ENCODE measurements around the gene CFLAR. TPM values are rescaled to one million over a fixed set of nuclear protein-coding genes. Genes with fewer than 3 reads are reported as not detected.
"Not testable (repeated sequence)": the region's sequence is repeated elsewhere in the genome, so short reads cannot be mapped to it uniquely, and the experiment has no call there.

Gene CFLAR
- total RNA-seq, 2 donors from 2014 or later = 140 to 142 TPM

- intact Hi-C loops (cut with DNase I) = loop anchor here in 1 of 2 donors (5.0 kb wide), 1 partner anchor 35 kb away; no protein-coding TSS in a partner anchor
Observed at GRCh38 chr2:201116959-201117734, 1.2 kb downstream of the CFLAR start.

GRCh38 chr2:201117735-201118094, 1.8 kb downstream of the CFLAR start:
- intact Hi-C loops (cut with DNase I) = loop anchor here in 1 of 2 donors (5.0 kb wide), 1 partner anchor 35 kb away; no protein-coding TSS in a partner anchor
- not testable (repeated sequence) for DNase-seq (ENCODE audit: low spot score)

More at GRCh38 chr2:201116959-201117734, 1.2 kb downstream of the CFLAR start:
- peak; percentile 90 for DNase-seq (ENCODE audit: low spot score)

- DNase-seq (ENCODE audit: low spot score) = peak; percentile 96
- intact Hi-C loops (cut with DNase I) = loop anchor here in 1 of 2 donors (5.0 kb wide), 1 partner anchor 34 kb away; no protein-coding TSS in a partner anchor
Observed at GRCh38 chr2:201118121-201118960, 2.4 kb downstream of the CFLAR start.

- intact Hi-C loops (cut with DNase I) = loop anchor here in 1 of 2 donors (5.0 kb wide), 1 partner anchor 33 kb away; no protein-coding TSS in a partner anchor
- DNase-seq (ENCODE audit: low spot score) = no peak
Observed at GRCh38 chr2:201118961-201119854, 3.2 kb downstream of the CFLAR start.

- no peak for DNase-seq (ENCODE audit: low spot score)
- intact Hi-C loops (cut with DNase I) = no loop called here
Observed at GRCh38 chr2:201122276-201122675, 6.3 kb downstream of the CFLAR start.

GRCh38 chr2:201126308-201127151, 10.6 kb downstream of the CFLAR start:
- DNase-seq (ENCODE audit: low spot score) = no peak
- intact Hi-C loops (cut with DNase I) = no loop called here

- intact Hi-C loops (cut with DNase I) = no loop called here
- DNase-seq (ENCODE audit: low spot score) = no peak
Observed at GRCh38 chr2:201127152-201127511, 11.2 kb downstream of the CFLAR start.

- intact Hi-C loops (cut with DNase I) = no loop called here
Observed at GRCh38 chr2:201127570-201127969, 11.6 kb downstream of the CFLAR start.

GRCh38 chr2:201128033-201128432, 12.1 kb downstream of the CFLAR start:
- no peak for DNase-seq (ENCODE audit: low spot score)
- intact Hi-C loops (cut with DNase I) = no loop called here

More at GRCh38 chr2:201127570-201127969, 11.6 kb downstream of the CFLAR start:
- DNase-seq (ENCODE audit: low spot score) = no peak

- DNase-seq (ENCODE audit: low spot score) = no peak
- intact Hi-C loops (cut with DNase I) = no loop called here
Observed at GRCh38 chr2:201128933-201129505, 13.1 kb downstream of the CFLAR start.

- no peak for DNase-seq (ENCODE audit: low spot score)
- intact Hi-C loops (cut with DNase I) = loop anchor here in 1 of 2 donors (10.0 kb wide), 1 partner anchor 854 kb away; no protein-coding TSS in a partner anchor
Observed at GRCh38 chr2:201130524-201131186, 14.7 kb downstream of the CFLAR start.

GRCh38 chr2:201132518-201132917, 16.6 kb downstream of the CFLAR start:
- intact Hi-C loops (cut with DNase I) = loop anchor here in 1 of 2 donors (10.0 kb wide), 1 partner anchor 852 kb away; no protein-coding TSS in a partner anchor
- DNase-seq (ENCODE audit: low spot score) = no peak

- DNase-seq (ENCODE audit: low spot score) = no peak
- intact Hi-C loops (cut with DNase I) = loop anchor here in 1 of 2 donors (10.0 kb wide), 1 partner anchor 849 kb away; no protein-coding TSS in a partner anchor
Observed at GRCh38 chr2:201135386-201135785, 19.4 kb downstream of the CFLAR start.

GRCh38 chr2:201136889-201137321, 20.9 kb downstream of the CFLAR start:
- intact Hi-C loops (cut with DNase I) = loop anchor here in 1 of 2 donors (10.0 kb wide), 1 partner anchor 848 kb away; no protein-coding TSS in a partner anchor

GRCh38 chr2:201137505-201138400, 21.8 kb downstream of the CFLAR start:
- intact Hi-C loops (cut with DNase I) = loop anchor here in 1 of 2 donors (10.0 kb wide), 1 partner anchor 847 kb away; no protein-coding TSS in a partner anchor
- DNase-seq (ENCODE audit: low spot score) = no peak

More at GRCh38 chr2:201136889-201137321, 20.9 kb downstream of the CFLAR start:
- DNase-seq (ENCODE audit: low spot score) = no peak
